Stimulated activated CD8-positive, alpha-beta memory T cell treated with anti-CD3 and anti-CD28 coated beads, Interleukin-7, amount 100 ng/mL, for 1 hour (primary cell): ENCODE results near the gene NPHP1.
"Not testable (repeated sequence)": the region's sequence is repeated elsewhere in the genome, so short reads cannot be mapped to it uniquely, and the experiment has no call there.

Experiments
- DNase-seq, 2 donors: peaks; one replicate each; pipeline ENCODE4 v3.0.0-alpha.2; 2020; ENCODE audit warnings: low read depth in 2 of 2

NPHP1 gene

GRCh38 chr2:110198016-110198415, 6.8 kb downstream of the NPHP1 start:
- DNase-seq = no peak

GRCh38 chr2:110197452-110197851, 7.4 kb downstream of the NPHP1 start:
- DNase-seq = no peak

GRCh38 chr2:110190169-110190568, 14.6 kb downstream of the NPHP1 start:
- not testable (repeated sequence) for DNase-seq

GRCh38 chr2:110182449-110182848, 22.4 kb downstream of the NPHP1 start:
- no peak for DNase-seq

GRCh38 chr2:110180036-110180435, 24.8 kb downstream of the NPHP1 start:
- DNase-seq = no peak

GRCh38 chr2:110173523-110173922, 31.3 kb downstream of the NPHP1 start:
- no peak for DNase-seq

GRCh38 chr2:110172506-110172905, 32.3 kb downstream of the NPHP1 start:
- no peak for DNase-seq

- no peak for DNase-seq
Measured at GRCh38 chr2:110170102-110170501, 34.7 kb downstream of the NPHP1 start.

- DNase-seq = no peak
Measured at GRCh38 chr2:110167326-110168000, 37.4 kb downstream of the NPHP1 start.

- DNase-seq = no peak
Measured at GRCh38 chr2:110166266-110166665, 38.5 kb downstream of the NPHP1 start.

- DNase-seq = no peak
Measured at GRCh38 chr2:110157153-110157793, 47.5 kb downstream of the NPHP1 start.

- DNase-seq = not testable (repeated sequence)
Measured at GRCh38 chr2:110154828-110155227, 50.0 kb downstream of the NPHP1 start.

- not testable (repeated sequence) for DNase-seq
Measured at GRCh38 chr2:110154188-110154587, 50.6 kb downstream of the NPHP1 start.

GRCh38 chr2:110153416-110153815, 51.4 kb downstream of the NPHP1 start:
- no peak for DNase-seq

- no peak for DNase-seq
Measured at GRCh38 chr2:110152943-110153342, 51.9 kb downstream of the NPHP1 start.

GRCh38 chr2:110149330-110150220, 55.2 kb downstream of the NPHP1 start:
- no peak for DNase-seq

- DNase-seq = no peak
Measured at GRCh38 chr2:110146945-110147332, 57.9 kb downstream of the NPHP1 start.

GRCh38 chr2:110146183-110146944, 58.4 kb downstream of the NPHP1 start:
- no peak for DNase-seq

- no peak for DNase-seq
Measured at GRCh38 chr2:110143982-110144381, 60.8 kb downstream of the NPHP1 start.

GRCh38 chr2:110140401-110140800, 64.4 kb downstream of the NPHP1 start:
- no peak for DNase-seq

GRCh38 chr2:110134025-110134424, 70.8 kb downstream of the NPHP1 start:
- DNase-seq = no peak

GRCh38 chr2:110131166-110131565, 73.6 kb downstream of the NPHP1 start:
- no peak for DNase-seq
